Keratinocyte (primary cell): ENCODE measurements around the gene LTC4S. TPM values are rescaled to one million over a fixed set of nuclear protein-coding genes. Genes with fewer than 3 reads are reported as not detected.

Experiments
- DNase-seq: peaks from one replicate; pipeline ENCODE4 v3.0.0-alpha.2; 2011; ENCODE audit warnings: low read depth, missing footprints, low spot score
- FAIRE-seq: peaks from 2 replicates; lab custom pipeline; 2011; peaks lifted over from hg19 to GRCh38; lab: Jason Lieb, UNC
- H2AFZ ChIP-seq: 2 replicates; pipeline ENCODE4 v1.6.0; 2012; ENCODE audit warnings: low read length, control low read depth, inconsistent platforms; ENCODE audit not compliant: control insufficient read depth
- H3K27ac ChIP-seq: 2 replicates; pipeline ENCODE4 v1.5.1; 2011; ENCODE audit warnings: low read length; ENCODE audit not compliant: control insufficient read depth, insufficient read depth
- H3K27me3 ChIP-seq: 3 replicates; pipeline ENCODE4 v1.6.0; 2011; ENCODE audit warnings: low read length; ENCODE audit not compliant: control insufficient read depth, insufficient read depth; ENCODE audit errors: extremely low read depth
- H3K36me3 ChIP-seq, 2 experiments: 2 replicates in 1 of 2; 3 replicates in 1 of 2; pipeline ENCODE4 v1.5.1; 2011; ENCODE audit warnings: low read length in 2 of 2, mild to moderate bottlenecking in 1 of 2; ENCODE audit not compliant: control insufficient read depth in 2 of 2, insufficient read depth in 2 of 2; ENCODE audit errors: extremely low read depth in 1 of 2
- H3K4me1 ChIP-seq: 3 replicates; pipeline ENCODE4 v1.5.1; 2011; ENCODE audit warnings: low read length; ENCODE audit not compliant: control insufficient read depth, insufficient read depth; ENCODE audit errors: extremely low read depth
- H3K4me2 ChIP-seq: 3 replicates; pipeline ENCODE4 v1.6.0; 2011; ENCODE audit warnings: low read depth, low read length; ENCODE audit not compliant: control insufficient read depth, insufficient read depth; ENCODE audit errors: extremely low read depth
- H3K4me3 ChIP-seq, 3 experiments: fragments of 200-600 bp in 1 of 3; sonication (generic) in 1 of 3; 2 replicates in 2 of 3; 3 replicates in 1 of 3; pipeline ENCODE4 v1.5.1; 2011 to 2016; ENCODE audit warnings: low read length in 3 of 3, mild to moderate bottlenecking in 3 of 3, control low read depth in 2 of 3, inconsistent platforms in 1 of 3, low read depth in 1 of 3, mixed read lengths in 1 of 3, mixed run types in 1 of 3, moderate library complexity in 1 of 3; ENCODE audit not compliant: control insufficient read depth in 2 of 3, insufficient read depth in 2 of 3; ENCODE audit errors: extremely low read depth in 1 of 3
- H3K79me2 ChIP-seq: 2 replicates; pipeline ENCODE4 v1.6.0; 2012; ENCODE audit warnings: low read length; ENCODE audit not compliant: control insufficient read depth, insufficient read depth
- H3K9ac ChIP-seq: 3 replicates; pipeline ENCODE4 v1.6.0; 2011; ENCODE audit warnings: low read length; ENCODE audit not compliant: control insufficient read depth, insufficient read depth; ENCODE audit errors: extremely low read depth
- H3K9me1 ChIP-seq: 3 replicates; pipeline ENCODE4 v1.6.0; 2011; ENCODE audit warnings: low read length; ENCODE audit not compliant: control insufficient read depth, insufficient read depth; ENCODE audit errors: extremely low read depth
- H3K9me3 ChIP-seq: 2 replicates; pipeline ENCODE4 v1.5.1; 2012; ENCODE audit warnings: low read depth, low read length; ENCODE audit not compliant: control insufficient read depth
- H4K20me1 ChIP-seq: 3 replicates; pipeline ENCODE4 v1.6.0; 2011; ENCODE audit warnings: low read length; ENCODE audit not compliant: control insufficient read depth, insufficient read depth; ENCODE audit errors: extremely low read depth
- CTCF ChIP-seq, 3 experiments: IDR thresholded peaks in 1 of 3; conservative IDR thresholded peaks in 1 of 3; optimal IDR thresholded peaks in 1 of 3; 2 replicates in 2 of 3; 3 replicates in 1 of 3; pipeline versions ENCODE3 to v1.5.1; 2011; ENCODE audit warnings: low read length in 3 of 3, mild to moderate bottlenecking in 3 of 3, moderate library complexity in 2 of 3, control low read depth in 1 of 3, inconsistent platforms in 1 of 3; ENCODE audit not compliant: insufficient read depth in 2 of 3; ENCODE audit errors: extremely low read depth in 1 of 3
- EZH2 ChIP-seq: IDR thresholded peaks from one replicate; pipeline ENCODE4 v1.6.1; 2012; ENCODE audit warnings: inconsistent platforms, mild to moderate bottlenecking, low read length, moderate library complexity
- dilution Hi-C: fragments of 300-500 bp; cut with MboI; formaldehyde crosslinking; loops from one replicate; pipeline ENCODE4 v1.7.0; 2020; ENCODE audit warnings: low sequenced_read_pairs; ENCODE audit not compliant: extremely low pct_ligation_motif_present
- polyA plus RNA-seq, 5 experiments: library from polyadenylated mRNA; depleted of rRNA in 3 of 5; stranded (reverse) in 3 of 5; stranded (forward) in 1 of 5; unstranded in 1 of 5; fragments of >200 nt; gene quantifications; 1 replicate in 1 of 5; 2 replicates in 3 of 5; 3 replicates in 1 of 5; pipeline versions ENCODE4 v1.2.1 to v1.2.3, GENCODE V29; 2011 to 2012; ENCODE audit warnings: missing spikeins in 2 of 5, low read depth in 1 of 5, low replicate concordance in 1 of 5

The LTC4S gene
- polyA plus RNA-seq, 1 donor (not counting 4 experiments of a cell fraction or from before 2014, with no cell fraction given) = not detected

GRCh38 chr5:179802207-179802883 lies 8.6 kb downstream of the LTC4S start:
- Histone ChIP-seq H4K20me1 (peaks cover 6% of the 10 kb centered on the region), H3K4me2 (no peak overlapping the region), H3K27me3 (no peaks in the 10 kb centered on the region), H3K9me1 (no peaks in the 10 kb centered on the region), H3K4me3 (no peak overlapping the region), H3K79me2 (peaks cover 33% of the 10 kb centered on the region), H3K36me3 (peaks cover 21 to 34% of the 10 kb centered on the region in 2 experiments), H3K27ac (no peak overlapping the region), H3K9ac (no peak overlapping the region), H3K9me3 (no peaks in the 10 kb centered on the region), H3K4me1 (peaks cover 20% of the 10 kb centered on the region), H2AFZ (no peak overlapping the region)
- DNase-seq (no peak), FAIRE-seq (no peak)
- TF ChIP-seq EZH2 (no peak), CTCF (optimal IDR thresholded peaks at IDR 0.05 in 1 of 3, IDR thresholded peaks at IDR 0.05 in 1 of 3, conservative IDR thresholded peaks at IDR 0.05 in 1 of 3; ENCODE audit: extremely low read depth in 1 of 3, insufficient read depth in 2 of 3, low read length in 3 of 3) (no peak)
- dilution Hi-C loops = no loop called here

- TF ChIP-seq EZH2 (no peak), CTCF (optimal IDR thresholded peaks at IDR 0.05 in 1 of 3, IDR thresholded peaks at IDR 0.05 in 1 of 3, conservative IDR thresholded peaks at IDR 0.05 in 1 of 3; ENCODE audit: extremely low read depth in 1 of 3, insufficient read depth in 2 of 3, low read length in 3 of 3) (no peak)
- H3K36me3 ChIP-seq = peaks cover 17 to 32% of the 10 kb centered on the region in 2 experiments
- dilution Hi-C loops = no loop called here
- DNase-seq (no peak), FAIRE-seq (no peak)
- peaks cover 20% of the 10 kb centered on the region for H3K4me1 ChIP-seq
- H3K27ac ChIP-seq = no peak overlapping the region
- no peak overlapping the region for H3K9ac ChIP-seq
- peaks cover 6% of the 10 kb centered on the region for H4K20me1 ChIP-seq
- no peaks in the 10 kb centered on the region for H3K9me1 ChIP-seq
- H3K4me3 ChIP-seq = no peak overlapping the region
- H2AFZ ChIP-seq = no peak overlapping the region
- no peaks in the 10 kb centered on the region for H3K9me3 ChIP-seq
- peaks cover 33% of the 10 kb centered on the region for H3K79me2 ChIP-seq
- H3K27me3 ChIP-seq = no peaks in the 10 kb centered on the region
- H3K4me2 ChIP-seq = no peak overlapping the region
These were observed 9.3 kb downstream of the LTC4S start for GRCh38 chr5:179802950-179803562.
